ENCODE results near the gene TWIST2. TPM values are rescaled to one million over a fixed set of nuclear protein-coding genes. Genes with fewer than 3 reads are reported as not detected.

Gene TWIST2
- total RNA-seq, 3 donors from 2014 or later = 1.1 to 13.4 (median 3.1) TPM

DNA sequence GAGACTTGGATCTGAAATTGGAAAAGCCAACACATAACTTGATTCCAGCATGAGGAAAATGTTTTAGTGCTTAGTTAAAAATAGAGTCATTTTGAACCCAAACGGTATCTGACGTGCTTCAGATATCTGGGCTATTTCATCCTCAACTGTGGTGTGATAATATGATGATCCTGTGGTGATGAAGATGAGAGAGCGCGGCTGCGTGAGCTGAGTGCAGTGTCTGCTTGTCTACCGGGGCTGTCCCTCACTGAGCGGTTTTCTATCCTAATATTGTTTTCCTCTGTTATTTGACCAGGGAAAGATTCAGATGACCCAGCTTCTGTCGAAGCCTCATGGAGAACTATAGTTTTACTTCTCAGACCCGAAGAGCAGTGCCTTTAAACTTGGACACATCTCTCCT lies 5.8 kb downstream of the TWIST2 start:
- intact Hi-C loops (cut with DNase I, micrococcal nuclease) = no loop called here
- Histone ChIP-seq H3K36me3 (ENCODE audit: low read depth) (no peaks in the 10 kb centered on the region), H3K4me1 (ENCODE audit: low read depth) (no peaks in the 10 kb centered on the region), H3K4me3 (no peak overlapping the region), H3K9me3 (no peaks in the 10 kb centered on the region)
- no peak for ATAC-seq
- no peak for DNase-seq
- TF ChIP-seq, protein P1, sequence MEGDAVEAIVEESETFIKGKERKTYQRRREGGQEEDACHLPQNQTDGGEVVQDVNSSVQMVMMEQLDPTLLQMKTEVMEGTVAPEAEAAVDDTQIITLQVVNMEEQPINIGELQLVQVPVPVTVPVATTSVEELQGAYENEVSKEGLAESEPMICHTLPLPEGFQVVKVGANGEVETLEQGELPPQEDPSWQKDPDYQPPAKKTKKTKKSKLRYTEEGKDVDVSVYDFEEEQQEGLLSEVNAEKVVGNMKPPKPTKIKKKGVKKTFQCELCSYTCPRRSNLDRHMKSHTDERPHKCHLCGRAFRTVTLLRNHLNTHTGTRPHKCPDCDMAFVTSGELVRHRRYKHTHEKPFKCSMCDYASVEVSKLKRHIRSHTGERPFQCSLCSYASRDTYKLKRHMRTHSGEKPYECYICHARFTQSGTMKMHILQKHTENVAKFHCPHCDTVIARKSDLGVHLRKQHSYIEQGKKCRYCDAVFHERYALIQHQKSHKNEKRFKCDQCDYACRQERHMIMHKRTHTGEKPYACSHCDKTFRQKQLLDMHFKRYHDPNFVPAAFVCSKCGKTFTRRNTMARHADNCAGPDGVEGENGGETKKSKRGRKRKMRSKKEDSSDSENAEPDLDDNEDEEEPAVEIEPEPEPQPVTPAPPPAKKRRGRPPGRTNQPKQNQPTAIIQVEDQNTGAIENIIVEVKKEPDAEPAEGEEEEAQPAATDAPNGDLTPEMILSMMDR (IDR thresholded peaks at IDR 0.05) = no peak

DNA sequence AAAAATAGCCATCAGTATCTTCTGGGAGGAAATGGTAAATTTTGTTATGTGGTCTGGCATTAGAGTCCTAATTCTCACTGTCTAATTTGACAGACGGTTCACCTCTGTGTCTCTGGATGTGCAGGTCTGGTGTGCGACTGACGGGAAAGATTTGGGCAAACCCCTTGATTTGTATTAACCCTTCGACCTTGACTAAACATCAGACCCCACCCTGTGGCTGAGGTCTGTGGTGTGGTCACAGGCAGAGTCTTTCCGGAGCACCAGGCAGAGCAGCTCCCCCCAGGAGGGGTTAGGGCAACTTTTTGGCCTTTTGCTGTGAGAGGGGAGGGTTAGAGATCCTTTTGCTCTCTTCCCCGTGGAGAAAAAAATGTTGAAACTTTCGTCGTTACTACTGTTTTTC lies 6.4 kb downstream of the TWIST2 start:
- intact Hi-C loops (cut with DNase I, micrococcal nuclease) = no loop called here
- H3K9me3 ChIP-seq = no peaks in the 10 kb centered on the region
- no peaks in the 10 kb centered on the region for H3K4me1 ChIP-seq (ENCODE audit: low read depth)
- TF ChIP-seq, protein P1 (IDR thresholded peaks at IDR 0.05) = no peak
- H3K4me3 ChIP-seq = no peak overlapping the region
- H3K36me3 ChIP-seq (ENCODE audit: low read depth) = no peaks in the 10 kb centered on the region
- ATAC-seq = no peak
- no peak for DNase-seq

DNA sequence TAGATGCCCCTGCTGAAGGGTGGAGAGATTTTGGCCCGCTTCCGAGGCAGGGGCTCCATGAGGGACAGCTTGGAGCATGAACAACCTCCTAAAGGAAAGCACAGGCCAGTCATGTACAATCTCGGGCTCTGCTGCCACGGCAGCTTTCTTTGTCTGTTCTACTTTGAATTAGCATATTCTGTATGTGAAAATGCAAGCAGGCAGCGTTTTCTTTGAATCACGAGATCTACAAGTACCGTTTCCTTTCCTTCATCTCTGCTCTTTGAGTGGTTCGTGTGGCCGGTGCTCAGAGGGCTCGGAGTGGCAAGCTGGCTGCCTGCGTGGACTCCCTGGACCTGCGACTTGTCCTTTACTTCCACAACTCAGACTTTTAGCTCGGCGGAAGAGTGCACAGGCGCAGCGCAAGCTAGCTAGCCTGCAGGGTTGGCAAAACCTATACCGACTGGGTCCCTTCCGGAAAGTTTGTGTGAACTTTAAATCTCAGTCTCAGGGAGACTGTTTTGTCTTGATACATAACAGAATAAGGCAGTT lies 6.9 kb downstream of the TWIST2 start:
- ATAC-seq (no peak), DNase-seq (no peak)
- Histone ChIP-seq H3K4me3 (no peak overlapping the region), H3K9me3 (no peaks in the 10 kb centered on the region), H3K4me1 (ENCODE audit: low read depth) (no peaks in the 10 kb centered on the region), H3K36me3 (ENCODE audit: low read depth) (no peaks in the 10 kb centered on the region)
- TF ChIP-seq, protein P1 (IDR thresholded peaks at IDR 0.05) = no peak
- intact Hi-C loops (cut with DNase I, micrococcal nuclease) = no loop called here

DNA sequence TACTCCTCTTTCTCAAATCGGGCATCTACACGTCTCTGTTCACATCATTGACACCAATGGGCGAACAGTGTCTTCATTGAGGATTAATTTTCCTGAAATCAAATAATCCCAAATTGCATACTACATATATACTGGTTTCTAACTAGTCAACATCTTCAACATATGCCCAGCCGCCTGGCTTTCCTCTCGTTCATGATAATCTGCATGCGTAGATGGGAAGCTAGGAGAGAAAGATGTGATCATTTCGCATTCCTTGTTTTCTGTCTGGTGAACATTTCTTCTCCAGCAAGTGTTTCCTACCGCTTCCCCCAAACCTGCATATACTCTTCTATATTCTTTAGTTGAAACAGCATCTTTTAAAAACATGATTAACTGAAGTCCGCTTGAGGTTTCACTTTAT lies 7.4 kb downstream of the TWIST2 start:
- DNase-seq (no peak), ATAC-seq (no peak)
- intact Hi-C loops (cut with DNase I, micrococcal nuclease) = no loop called here
- no peaks in the 10 kb centered on the region for H3K9me3 ChIP-seq
- TF ChIP-seq, protein P1 (IDR thresholded peaks at IDR 0.05) = no peak
- H3K4me1 ChIP-seq (ENCODE audit: low read depth) = no peaks in the 10 kb centered on the region
- H3K36me3 ChIP-seq (ENCODE audit: low read depth) = no peaks in the 10 kb centered on the region
- no peak overlapping the region for H3K4me3 ChIP-seq

DNA sequence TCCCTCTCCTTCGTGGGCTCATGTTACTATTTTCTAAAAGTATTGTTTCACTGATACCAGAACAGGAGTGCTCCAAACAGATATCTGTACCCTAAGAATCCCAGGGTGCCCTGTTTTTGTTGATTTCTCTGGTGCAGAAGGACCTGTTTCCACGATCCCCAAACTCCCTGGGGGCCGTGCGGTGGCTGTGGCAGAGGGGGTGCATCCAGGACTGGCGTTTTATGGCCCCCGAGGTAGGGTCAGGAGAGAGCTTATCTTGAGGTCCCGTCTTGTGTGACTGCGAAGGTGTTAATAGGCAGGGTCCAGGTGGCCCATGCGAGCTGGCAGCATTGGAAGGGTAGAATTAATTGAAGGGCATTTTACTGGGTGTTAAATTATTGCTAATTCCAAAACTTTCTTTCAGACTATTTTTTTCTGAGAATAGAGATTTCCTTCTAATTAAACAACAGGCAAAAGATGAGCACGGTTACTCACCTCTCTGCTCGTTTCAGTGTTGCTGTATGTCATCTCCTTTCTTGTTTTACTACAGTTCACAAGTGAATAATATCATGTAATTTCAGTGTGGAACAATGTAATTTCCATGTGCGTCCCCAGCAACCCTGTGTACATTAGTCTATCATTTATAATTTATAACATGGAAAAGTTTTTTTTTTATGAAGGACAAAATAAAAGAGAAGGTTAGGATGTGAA lies 8.2 kb downstream of the TWIST2 start:
- DNase-seq (no peak), ATAC-seq (no peak)
- Histone ChIP-seq H3K4me3 (no peak overlapping the region), H3K36me3 (ENCODE audit: low read depth) (no peaks in the 10 kb centered on the region), H3K4me1 (ENCODE audit: low read depth) (no peaks in the 10 kb centered on the region), H3K9me3 (no peaks in the 10 kb centered on the region)
- TF ChIP-seq, protein P1 (IDR thresholded peaks at IDR 0.05) = no peak
- intact Hi-C loops (cut with DNase I, micrococcal nuclease) = no loop called here

All from mucosa of descending colon (tissue), 3 donors.